HG03460 (cell line): Measurements from ENCODE around the gene LRRC56.
A peak's percentile ranks its signal among the peaks of the same experiment; 100 is the strongest.

Experiments
- ATAC-seq: cut with Tn5 transposase; IDR thresholded peaks from one replicate; pipeline ENCODE4 v1.9.1; 2021; ENCODE audit not compliant: unreplicated experiment

LRRC56 gene, protein sequence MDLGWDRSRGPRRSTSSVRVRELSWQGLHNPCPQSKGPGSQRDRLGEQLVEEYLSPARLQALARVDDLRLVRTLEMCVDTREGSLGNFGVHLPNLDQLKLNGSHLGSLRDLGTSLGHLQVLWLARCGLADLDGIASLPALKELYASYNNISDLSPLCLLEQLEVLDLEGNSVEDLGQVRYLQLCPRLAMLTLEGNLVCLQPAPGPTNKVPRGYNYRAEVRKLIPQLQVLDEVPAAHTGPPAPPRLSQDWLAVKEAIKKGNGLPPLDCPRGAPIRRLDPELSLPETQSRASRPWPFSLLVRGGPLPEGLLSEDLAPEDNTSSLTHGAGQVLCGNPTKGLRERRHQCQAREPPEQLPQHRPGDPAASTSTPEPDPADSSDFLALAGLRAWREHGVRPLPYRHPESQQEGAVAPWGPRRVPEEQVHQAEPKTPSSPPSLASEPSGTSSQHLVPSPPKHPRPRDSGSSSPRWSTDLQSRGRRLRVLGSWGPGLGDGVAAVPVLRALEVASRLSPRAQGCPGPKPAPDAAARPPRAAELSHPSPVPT

GRCh38 chr11:536841-537621 lies at the start of gene LRRC56:
TSS of gene LRRC56 (plus strand) at chr11:537527. CDS start at chr11:540685, 3,158 bp downstream.
- peak; percentile 52 for ATAC-seq

GRCh38 chr11:487571-488021 lies 49.7 kb upstream of the LRRC56 start:
- ATAC-seq, result no peak

- ATAC-seq, result no peak
Observed at GRCh38 chr11:488062-488461, 49.3 kb upstream of the LRRC56 start.

DNA sequence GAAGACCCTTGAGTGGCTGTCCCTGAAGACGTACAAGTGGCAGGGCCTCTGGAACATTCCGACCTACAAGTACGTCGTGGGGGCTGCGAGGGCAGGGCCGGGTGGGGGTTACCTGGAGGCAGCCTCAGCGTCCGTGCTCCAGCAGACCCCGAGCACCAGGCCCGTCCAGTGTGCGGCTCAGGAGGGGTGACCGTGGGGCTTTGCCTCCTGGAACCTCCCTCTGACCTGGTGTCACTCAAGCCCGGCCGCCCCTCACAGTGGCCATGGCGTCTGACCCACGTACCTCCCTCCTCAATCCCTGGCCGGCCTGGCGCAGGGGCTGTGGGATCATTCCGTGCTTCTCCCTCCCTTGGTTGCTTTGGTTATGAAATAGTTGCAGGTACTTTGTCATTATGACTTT lies 48.7 kb upstream of the LRRC56 start:
- no peak for ATAC-seq

DNA sequence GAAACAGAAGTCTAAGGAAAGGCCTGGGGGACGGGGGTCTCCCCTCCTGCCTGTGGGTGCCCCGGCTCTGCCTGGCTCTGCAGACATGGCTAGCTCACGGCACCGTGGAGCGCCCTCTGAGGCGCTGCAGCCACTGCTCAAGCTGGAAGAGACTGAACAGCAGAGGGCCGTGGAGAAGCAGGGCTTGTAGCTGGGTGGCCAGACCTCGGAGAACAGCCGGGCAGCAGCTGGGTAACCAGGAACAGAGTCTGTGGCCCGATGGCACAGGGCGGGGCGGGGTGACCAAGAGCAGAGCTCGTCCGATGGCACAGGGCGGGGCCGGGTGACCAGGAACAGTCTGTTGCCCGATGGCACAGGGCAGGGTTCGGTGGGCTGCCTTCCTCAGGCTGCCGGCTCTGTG lies 48.3 kb upstream of the LRRC56 start:
- ATAC-seq, result no peak

GRCh38 chr11:489610-490185 lies 47.6 kb upstream of the LRRC56 start:
- ATAC-seq, result no peak

GRCh38 chr11:490186-490929 lies 47.0 kb upstream of the LRRC56 start:
- no peak for ATAC-seq

GRCh38 chr11:490930-491260 lies 46.4 kb upstream of the LRRC56 start:
- ATAC-seq, result no peak

DNA sequence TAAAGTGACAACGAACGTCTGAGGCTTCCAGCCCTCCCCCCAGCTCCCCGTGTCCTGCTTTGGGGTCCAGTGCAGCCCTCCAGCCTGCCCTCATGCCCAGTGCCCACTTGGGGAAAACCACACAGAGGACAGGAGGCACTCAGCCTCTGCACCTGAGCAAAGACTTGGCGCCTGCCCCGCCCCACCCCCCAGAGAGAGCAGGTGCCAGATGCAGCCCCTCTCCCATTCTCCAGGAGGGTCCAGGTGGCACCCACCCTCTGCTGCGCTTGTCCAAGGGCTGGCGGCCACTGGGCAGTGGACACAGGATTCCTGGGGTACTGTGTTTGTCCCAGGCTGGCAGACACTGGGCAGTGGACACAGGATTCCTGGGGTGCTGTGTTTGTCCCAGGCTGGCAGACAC lies 46.0 kb upstream of the LRRC56 start:
- no peak for ATAC-seq

GRCh38 chr11:492427-493226 lies 44.7 kb upstream of the LRRC56 start:
- ATAC-seq, result no peak

GRCh38 chr11:494761-495536 lies 42.4 kb upstream of the LRRC56 start:
- no peak for ATAC-seq

DNA sequence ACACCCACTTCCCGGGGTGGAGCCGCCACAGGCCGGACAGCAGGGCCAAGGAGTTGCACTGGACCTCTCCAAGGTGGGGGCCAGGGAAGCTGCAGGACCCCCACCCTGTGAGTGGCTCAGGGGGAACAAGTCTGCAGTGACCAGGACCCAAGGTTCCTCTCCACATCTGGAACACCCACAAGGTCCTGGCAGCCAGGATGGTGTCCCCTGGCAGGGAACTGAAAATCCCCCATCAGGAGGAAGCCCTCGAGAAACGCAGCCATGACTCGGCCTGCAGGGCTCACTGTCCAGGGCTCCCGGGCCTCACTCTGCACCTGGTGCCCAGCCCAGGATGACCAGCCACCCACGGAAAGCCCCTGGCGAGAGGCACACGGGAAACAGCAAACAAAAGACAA lies 41.8 kb upstream of the LRRC56 start:
- ATAC-seq, result no peak

DNA sequence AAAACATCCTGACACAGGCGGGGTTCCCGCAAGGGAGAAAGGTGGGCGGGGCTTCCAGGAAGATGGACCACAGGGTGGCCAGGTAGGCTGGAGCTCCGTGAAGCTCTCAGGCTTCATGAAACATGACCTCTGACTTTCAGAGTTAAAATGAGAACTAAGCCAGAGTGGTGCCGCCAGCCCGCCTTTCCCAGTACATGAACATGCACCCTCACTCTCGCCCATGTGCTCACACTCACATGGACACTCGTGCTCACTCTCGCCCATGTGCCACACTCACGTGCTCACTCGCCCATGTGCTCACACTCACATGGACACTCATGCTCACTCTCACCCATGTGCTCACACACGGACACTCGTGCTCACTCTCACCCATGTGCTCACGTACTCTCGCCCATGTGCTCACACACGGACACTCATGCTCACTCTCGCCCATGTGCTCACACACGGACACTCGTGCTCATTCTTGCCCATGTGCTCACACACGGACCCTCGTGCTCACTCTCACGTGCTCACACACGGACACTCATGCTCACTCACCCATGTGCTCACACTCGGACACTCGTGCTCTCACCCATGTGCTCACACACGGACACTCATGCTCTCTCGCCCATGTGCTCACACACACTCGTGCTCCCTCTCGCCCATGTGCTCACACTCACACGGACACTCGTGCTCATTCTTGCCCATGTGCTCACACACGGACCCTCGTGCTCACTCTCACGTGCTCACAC lies 40.3 kb upstream of the LRRC56 start:
- ATAC-seq, result no peak

DNA sequence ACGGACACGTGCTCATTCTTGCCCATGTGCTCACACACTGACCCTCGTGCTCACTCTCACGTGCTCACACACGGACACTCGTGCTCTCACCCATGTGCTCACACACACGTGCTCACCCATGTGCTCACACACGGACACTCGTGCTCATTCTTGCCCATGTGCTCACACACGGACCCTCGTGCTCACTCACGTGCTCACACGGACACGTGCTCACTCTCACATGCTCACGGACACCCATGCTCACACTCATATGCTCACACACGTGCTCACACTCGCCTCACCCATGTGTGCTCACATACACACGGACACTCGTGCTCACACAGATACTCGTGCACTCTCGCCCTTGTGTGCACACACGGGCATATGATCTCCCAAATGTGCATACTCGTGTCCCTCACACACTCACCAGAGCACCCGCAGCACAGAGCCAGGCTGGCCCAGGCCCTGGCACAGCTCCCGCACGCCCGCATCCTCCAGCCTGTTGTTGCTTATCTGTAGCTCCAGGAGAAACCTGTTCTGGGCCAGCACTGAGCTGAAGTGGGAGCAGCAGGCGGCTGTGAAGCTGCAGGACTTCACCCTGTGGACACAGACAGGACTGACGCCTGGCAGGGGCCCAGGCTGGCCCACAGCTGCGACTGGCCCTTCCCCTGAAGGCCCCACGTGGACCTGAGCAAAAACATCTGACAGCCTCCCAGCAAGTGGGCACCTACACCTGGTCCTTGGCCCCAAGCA lies 39.6 kb upstream of the LRRC56 start:
- no peak for ATAC-seq

- ATAC-seq, result no peak
Observed at GRCh38 chr11:498297-499181, 38.8 kb upstream of the LRRC56 start.

- ATAC-seq, result no peak
Observed at GRCh38 chr11:499201-500076, 37.9 kb upstream of the LRRC56 start.
